IMR-90 (cell line): Measurements from ENCODE around the gene DCLK1. TPM values are rescaled to one million over a fixed set of nuclear protein-coding genes. Genes with fewer than 3 reads are reported as not detected.

Experiments used
- ATAC-seq: fragments of 200-7000 bp; cut with Tn5 transposase; 2 replicates; pipeline ENCODE4 v1.9.1; 2020; ENCODE audit warnings: low read depth, mild to moderate bottlenecking, moderate library complexity
- BruUV-seq: library from RNA; stranded (reverse); fragments of 400-500 nt; replicated peaks from 2 replicates; lab custom pipeline; 2021; lab: Mats Ljungman, UMichigan
- CTCF ChIA-PET: fragments of 300-600 bp; formaldehyde crosslinking; extraction: SDS; loops from one replicate; lab custom pipeline; 2021; ENCODE audit warnings: antibody characterized with exemption; lab: Yijun Ruan, JAX
- POLR2A ChIA-PET: fragments of 300-600 bp; sonication (Branson Sonifier 250); formaldehyde crosslinking; loops from one replicate; lab custom pipeline; 2022; ENCODE audit warnings: antibody characterized with exemption; ENCODE audit not compliant: unreplicated experiment; lab: Charles Lee
- DNase-seq: peaks from one replicate; pipeline ENCODE4 v3.0.0; 2013
- H2AFZ ChIP-seq: replicated peaks from 2 replicates; pipeline ENCODE3; 2013; ENCODE audit warnings: low read length, mild to moderate bottlenecking; ENCODE audit not compliant: poor library complexity
- H2AK5ac ChIP-seq: 2 replicates; pipeline ENCODE4 v1.6.1; 2013; ENCODE audit warnings: low read depth, low read length, inconsistent platforms
- H2AK9ac ChIP-seq: replicated peaks from 2 replicates; pipeline ENCODE3; 2013; ENCODE audit warnings: mild to moderate bottlenecking, low read depth, low read length, moderate library complexity; ENCODE audit not compliant: poor library complexity
- H2BK120ac ChIP-seq: 2 replicates; pipeline ENCODE4 v1.6.1; 2013; ENCODE audit warnings: low read depth, low read length, inconsistent platforms
- H2BK15ac ChIP-seq: 3 replicates; pipeline ENCODE4 v1.6.1; 2013; ENCODE audit warnings: low read depth, low read length, inconsistent platforms
- H2BK20ac ChIP-seq: 2 replicates; pipeline ENCODE4 v1.6.1; 2013; ENCODE audit warnings: low read depth, mild to moderate bottlenecking, inconsistent platforms, low read length, moderate library complexity
- H2BK5ac ChIP-seq: 2 replicates; pipeline ENCODE4 v1.6.1; 2013; ENCODE audit warnings: mild to moderate bottlenecking, low read depth, low read length, inconsistent platforms; ENCODE audit not compliant: poor library complexity, severe bottlenecking
- H3K14ac ChIP-seq: replicated peaks from 2 replicates; pipeline ENCODE4 v1.6.1; 2013; ENCODE audit warnings: low read depth, low read length, inconsistent platforms
- H3K18ac ChIP-seq: 2 replicates; pipeline ENCODE4 v1.6.1; 2013; ENCODE audit warnings: low read depth, low read length, control low read depth
- H3K23ac ChIP-seq: 2 replicates; pipeline ENCODE4 v1.6.1; 2013; ENCODE audit warnings: low read depth, low read length, inconsistent platforms
- H3K27ac ChIP-seq: 2 replicates; pipeline ENCODE4 v1.5.1; 2013; ENCODE audit warnings: mild to moderate bottlenecking, control low read depth, low read length; ENCODE audit not compliant: insufficient read depth
- H3K27me3 ChIP-seq: 2 replicates; pipeline ENCODE4 v1.6.1; 2013; ENCODE audit warnings: low read length; ENCODE audit not compliant: control insufficient read depth, insufficient read depth
- H3K36me3 ChIP-seq: 2 replicates; pipeline ENCODE4 v1.6.1; 2013; ENCODE audit warnings: low read length, mixed read lengths; ENCODE audit not compliant: control insufficient read depth, insufficient read depth
- H3K4ac ChIP-seq: 2 replicates; pipeline ENCODE4 v1.6.1; 2013; ENCODE audit warnings: low read depth, low read length, inconsistent platforms
- H3K4me1 ChIP-seq: 2 replicates; pipeline ENCODE4 v1.6.1; 2013; ENCODE audit warnings: low read length, mixed read lengths; ENCODE audit not compliant: control insufficient read depth, insufficient read depth
- H3K4me2 ChIP-seq: 2 replicates; pipeline ENCODE4 v1.6.1; 2013; ENCODE audit warnings: low read depth, mild to moderate bottlenecking, control low read depth, low read length, moderate library complexity
- H3K4me3 ChIP-seq: 2 replicates; pipeline ENCODE4 v1.5.1; 2013; ENCODE audit warnings: low read depth, mild to moderate bottlenecking, control low read depth, low read length, moderate library complexity; ENCODE audit not compliant: insufficient read depth
- H3K56ac ChIP-seq: 2 replicates; pipeline ENCODE4 v1.6.1; 2013; ENCODE audit warnings: low read length, inconsistent platforms; ENCODE audit not compliant: insufficient read depth; ENCODE audit errors: extremely low read depth
- H3K79me1 ChIP-seq, 2 experiments: 2 replicates each; pipeline ENCODE4 v1.6.1; 2013; ENCODE audit warnings: low read length in 2 of 2, inconsistent platforms in 1 of 2, low read depth in 1 of 2
- H3K9ac ChIP-seq: 2 replicates; pipeline ENCODE4 v1.6.1; 2013; ENCODE audit warnings: low read depth, low read length, control low read depth
- H3K9me1 ChIP-seq: 2 replicates; pipeline ENCODE4 v1.6.1; 2013; ENCODE audit warnings: low read length, inconsistent platforms; ENCODE audit not compliant: insufficient read depth
- H3K9me3 ChIP-seq: 2 replicates; pipeline ENCODE4 v1.6.1; 2013; ENCODE audit warnings: low read length; ENCODE audit not compliant: control insufficient read depth, insufficient read depth
- H4K20me1 ChIP-seq: 2 replicates; pipeline ENCODE4 v1.6.1; 2013; ENCODE audit warnings: low read length, inconsistent platforms; ENCODE audit not compliant: insufficient read depth
- H4K5ac ChIP-seq: 2 replicates; pipeline ENCODE4 v1.6.1; 2013; ENCODE audit warnings: mild to moderate bottlenecking, low read depth, low read length, control low read depth
- H4K8ac ChIP-seq, 2 experiments: 2 replicates each; pipeline ENCODE4 v1.6.1; 2013; ENCODE audit warnings: low read depth in 2 of 2, low read length in 2 of 2, control low read depth in 1 of 2, inconsistent platforms in 1 of 2
- H4K91ac ChIP-seq: 2 replicates; pipeline ENCODE4 v1.6.1; 2013; ENCODE audit warnings: low read depth, low read length, inconsistent platforms; ENCODE audit not compliant: insufficient read depth
- CEBPB ChIP-seq: IDR thresholded peaks from 2 replicates; pipeline ENCODE4 v1.6.1; 2012; ENCODE audit warnings: low read depth, low read length, improper control_type of control experiment
- CHD1 ChIP-seq: IDR thresholded peaks from 2 replicates; pipeline ENCODE4 v1.6.1; 2012; ENCODE audit warnings: low read depth, low read length, improper control_type of control experiment
- FOS ChIP-seq: fragments of 150-350 bp; IDR thresholded peaks from 2 replicates; pipeline ENCODE4 v1.6.1; 2016; ENCODE audit warnings: low read depth, low read length
- MAFK ChIP-seq: IDR thresholded peaks from 2 replicates; pipeline ENCODE4 v1.6.1; 2012; ENCODE audit warnings: low read depth, low read length, improper control_type of control experiment
- MAZ ChIP-seq: IDR thresholded peaks from 2 replicates; pipeline ENCODE4 v1.6.1; 2012; ENCODE audit warnings: low read depth, mild to moderate bottlenecking, low read length, improper control_type of control experiment, moderate library complexity, borderline replicate concordance
- MXI1 ChIP-seq: IDR thresholded peaks from 2 replicates; pipeline ENCODE4 v1.6.1; 2012; ENCODE audit warnings: low read depth, mild to moderate bottlenecking, low read length, moderate library complexity, borderline replicate concordance
- NFE2L2 ChIP-seq: fragments of 150-350 bp; IDR thresholded peaks from 2 replicates; pipeline ENCODE4 v1.6.1; 2016; ENCODE audit warnings: low read depth, mild to moderate bottlenecking, low read length
- POLR2A ChIP-seq: IDR thresholded peaks from 2 replicates; pipeline ENCODE4 v1.6.1; 2012; ENCODE audit warnings: mild to moderate bottlenecking, low read depth, low read length
- RAD21 ChIP-seq: IDR thresholded peaks from 2 replicates; pipeline ENCODE4 v1.6.1; 2012; ENCODE audit warnings: low read length, improper control_type of control experiment
- RCOR1 ChIP-seq: IDR thresholded peaks from 2 replicates; pipeline ENCODE4 v1.6.1; 2012; ENCODE audit warnings: mild to moderate bottlenecking, low read length, improper control_type of control experiment; ENCODE audit not compliant: insufficient replicate concordance
- SMC3 ChIP-seq: fragments of 150-350 bp; IDR thresholded peaks from 2 replicates; pipeline ENCODE4 v1.6.1; 2016; ENCODE audit warnings: low read depth, mild to moderate bottlenecking, antibody characterized with exemption, low read length, moderate library complexity
- WGBS, 2 experiments: methylation state at CpG; one replicate each; pipeline versions ENCODE4 v1.1.5 to v1.1.7; 2013; ENCODE audit warnings: missing lambda C conversion rate in 2 of 2; ENCODE audit not compliant: insufficient read length in 1 of 2; ENCODE audit errors: extremely low coverage in 2 of 2; 5-methylcytosine and 5-hydroxymethylcytosine counted together
- dilution Hi-C: fragments of 300-500 bp; cut with HindIII; formaldehyde crosslinking; loops from one replicate; pipeline ENCODE4 v1.14.3; 2018; ENCODE audit warnings: low sequenced_read_pairs; ENCODE audit not compliant: unreplicated experiment
- in situ Hi-C: fragments of 300-500 bp; cut with MboI; formaldehyde crosslinking; loops from 3 replicates; pipeline ENCODE4 v1.14.3; 2019; ENCODE audit warnings: low sequenced_read_pairs, inconsistent platforms, mixed read lengths
- intact Hi-C: fragments of 100-400 bp; cut with micrococcal nuclease; formaldehyde crosslinking; loops from 2 replicates; pipeline ENCODE4 v1.10.0; 2022
- polyA plus RNA-seq, 3 experiments: library from polyadenylated mRNA; depleted of rRNA; stranded (reverse); fragments of >200 nt; gene quantifications; 2 replicates each; pipeline ENCODE4 v1.2.3, GENCODE V29; 2012; ENCODE audit warnings: low replicate concordance in 1 of 3
- total RNA-seq: library from RNA; depleted of rRNA; stranded (reverse); fragments of >200 nt; gene quantifications from 2 replicates; pipeline ENCODE4 v1.2.3, GENCODE V29; 2012
- TF ChIP-seq, protein P1 (sequence below): fragments of 150-350 bp; IDR thresholded peaks from 2 replicates; pipeline ENCODE4 v1.6.1; 2017; ENCODE audit warnings: mild to moderate bottlenecking, antibody characterized with exemption, low read length, low read depth

DCLK1 gene
- total and polyA plus RNA-seq, 2 of the 4 experiments (the other 2 are of a cell fraction): under 0.01 to 0.02 TPM

DNA sequence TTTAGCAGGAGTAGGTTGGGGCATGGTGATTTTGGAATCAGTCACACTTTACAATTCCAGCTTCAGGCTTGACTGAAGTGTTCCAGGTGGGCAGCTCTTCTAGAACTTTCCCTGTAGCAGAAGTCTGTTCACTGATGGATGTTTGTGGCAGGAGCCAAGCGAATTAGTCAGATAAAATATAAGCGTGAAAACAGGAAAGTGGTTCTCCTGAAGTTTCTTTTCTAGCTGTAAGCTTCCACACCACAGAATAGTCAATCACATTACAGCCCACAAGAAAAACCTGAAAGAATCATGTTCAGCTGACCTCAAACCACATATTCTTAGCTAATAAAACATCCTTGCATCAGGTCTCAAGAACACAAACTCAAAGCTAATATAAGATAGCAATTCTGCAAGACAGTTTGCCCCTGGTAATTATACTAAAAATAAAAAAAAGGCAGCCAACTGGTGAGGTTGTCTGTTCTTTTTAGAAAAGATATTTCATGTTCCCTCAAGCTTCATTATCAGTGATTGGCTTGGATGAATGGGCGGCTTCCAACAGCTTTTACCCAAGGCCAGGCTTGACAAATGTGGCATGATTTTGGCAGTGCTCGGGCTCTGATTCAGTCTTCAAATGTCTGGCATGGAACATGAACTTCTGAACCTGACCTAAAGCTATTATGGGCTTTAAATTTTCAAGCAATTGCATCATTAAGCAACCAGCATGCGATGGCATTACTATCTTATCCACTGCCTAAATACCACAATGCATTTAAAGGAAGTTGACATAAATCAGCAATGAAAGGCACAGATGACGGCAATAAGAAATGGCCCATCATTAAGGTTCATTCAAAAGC is 136.8 kb downstream of the DCLK1 start:
- CTCF ChIA-PET: no interaction called here
- Histone ChIP-seq H3K4me1 (no peaks in the 10 kb centered on the region), H4K20me1 (no peaks in the 10 kb centered on the region), H2AK5ac (no peak overlapping the region), H2AFZ (no peak overlapping the region), H3K27me3 (peaks cover 2% of the 10 kb centered on the region; the same call in 1 of the 2 replicates), H2BK20ac (no peak overlapping the region), H3K9me1 (no peaks in the 10 kb centered on the region), H2BK15ac (no peak overlapping the region), H3K9me3 (no peaks in the 10 kb centered on the region), H2AK9ac (no peak overlapping the region), H3K36me3 (no peaks in the 10 kb centered on the region), H3K56ac (no peak overlapping the region), H4K91ac (no peak overlapping the region), H4K5ac (no peak overlapping the region), H2BK5ac (no peak overlapping the region), H3K4ac (no peak overlapping the region), H3K4me2 (no peak overlapping the region), H3K18ac (no peak overlapping the region), H3K9ac (no peak overlapping the region), H4K8ac (no peak overlapping the region), H2BK120ac (no peak overlapping the region), H3K23ac (no peak overlapping the region), H3K4me3 (no peak overlapping the region), H3K79me1 (no peaks in the 10 kb centered on the region), H3K27ac (no peak overlapping the region), H3K14ac (no peak overlapping the region)
- dilution Hi-C loops: no loop called here
- in situ Hi-C loops: loop anchor here (25.0 kb wide), 1 partner anchor 743 kb away; no protein-coding TSS in a partner anchor
- no TSS peak for BruUV-seq
- WGBS, 2 experiments: no CpG with 5 or more reads among the region's 6 CpGs
- peak; percentile 4 for DNase-seq
- no peak for ATAC-seq
- intact Hi-C loops: no loop called here
- POLR2A ChIA-PET: no interaction called here
- TF ChIP-seq RAD21 (no peak), RCOR1 (no peak), FOS (no peak), MAFK (no peak), POLR2A (no peak), CHD1 (no peak), SMC3 (no peak), MXI1 (no peak), CEBPB (no peak), MAZ (no peak), NFE2L2 (no peak)
- TF ChIP-seq, protein P1, sequence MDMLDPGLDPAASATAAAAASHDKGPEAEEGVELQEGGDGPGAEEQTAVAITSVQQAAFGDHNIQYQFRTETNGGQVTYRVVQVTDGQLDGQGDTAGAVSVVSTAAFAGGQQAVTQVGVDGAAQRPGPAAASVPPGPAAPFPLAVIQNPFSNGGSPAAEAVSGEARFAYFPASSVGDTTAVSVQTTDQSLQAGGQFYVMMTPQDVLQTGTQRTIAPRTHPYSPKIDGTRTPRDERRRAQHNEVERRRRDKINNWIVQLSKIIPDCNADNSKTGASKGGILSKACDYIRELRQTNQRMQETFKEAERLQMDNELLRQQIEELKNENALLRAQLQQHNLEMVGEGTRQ: no peak
